Measurements from ENCODE around the gene ADAT1. TPM values are rescaled to one million over a fixed set of nuclear protein-coding genes. Genes with fewer than 3 reads are reported as not detected.

ADAT1 gene
- total RNA-seq, 4 donors from 2014 or later: 14.7 to 44.8 (median 19.0) TPM

DNA sequence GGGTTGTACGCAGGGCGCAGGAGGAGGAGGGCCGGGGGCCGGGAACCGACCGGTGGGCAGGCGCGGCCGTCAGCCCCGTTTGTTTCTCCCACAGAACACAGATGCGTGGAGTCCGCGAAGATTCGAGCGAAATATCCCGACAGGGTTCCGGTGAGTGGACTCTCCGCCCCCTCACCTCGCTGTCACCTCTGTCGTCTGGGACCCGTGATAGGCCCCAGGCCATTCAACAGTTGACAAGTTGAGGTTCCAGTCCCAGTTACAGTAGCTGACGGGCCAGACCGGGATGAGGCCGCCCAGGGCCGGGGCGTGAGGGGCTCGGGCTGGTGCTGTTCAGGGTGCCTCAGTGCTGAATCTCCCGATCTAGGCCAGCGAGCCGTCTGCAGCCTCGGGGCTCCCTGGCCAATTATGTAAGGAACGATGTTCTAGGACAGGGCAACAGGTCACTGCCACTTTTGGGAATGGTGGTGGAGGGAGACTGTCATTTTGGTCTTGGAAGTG, 56.3 kb downstream of the ADAT1 start:
- Histone ChIP-seq H3K36me3 (peaks cover 0 to 31% of the 10 kb centered on the region in 2 donors), H3K9me3 (no peaks in the 10 kb centered on the region), H3K27me3 (no peaks in the 10 kb centered on the region), H3K4me1 (peaks cover 34 to 54% of the 10 kb centered on the region in 2 donors), H3K4me3 (peak overlapping the region; percentile 89 to 98 (median 96)), H3K27ac (peak overlapping the region; percentile 81 to 92 (median 86))
- no peak for DNase-seq
- TF ChIP-seq POLR2A (IDR thresholded peaks at IDR 0.05): no peak
- no peak for TF ChIP-seq CTCF (IDR thresholded peaks at IDR 0.05 in 4 of 5, conservative IDR thresholded peaks at IDR 0.05 in 1 of 5)
- no peak for ATAC-seq
- in situ Hi-C loops (cut with MboI; ENCODE audit: low sequenced_read_pairs in 4 of 4): loop anchor here in 1 of 4 donors (10.0 kb wide), 1 partner anchor 58 kb away; the partner anchor contains the start of gene ADAT1
- intact Hi-C loops (cut with DNase I; ENCODE audit: low total_unique reads): loop anchor here (1.0 to 5.0 kb wide), 4 partner anchors 50 to 105 kb away; partner anchors contain the start of genes ADAT1, KARS1, TERF2IP and TMEM170A

DNA sequence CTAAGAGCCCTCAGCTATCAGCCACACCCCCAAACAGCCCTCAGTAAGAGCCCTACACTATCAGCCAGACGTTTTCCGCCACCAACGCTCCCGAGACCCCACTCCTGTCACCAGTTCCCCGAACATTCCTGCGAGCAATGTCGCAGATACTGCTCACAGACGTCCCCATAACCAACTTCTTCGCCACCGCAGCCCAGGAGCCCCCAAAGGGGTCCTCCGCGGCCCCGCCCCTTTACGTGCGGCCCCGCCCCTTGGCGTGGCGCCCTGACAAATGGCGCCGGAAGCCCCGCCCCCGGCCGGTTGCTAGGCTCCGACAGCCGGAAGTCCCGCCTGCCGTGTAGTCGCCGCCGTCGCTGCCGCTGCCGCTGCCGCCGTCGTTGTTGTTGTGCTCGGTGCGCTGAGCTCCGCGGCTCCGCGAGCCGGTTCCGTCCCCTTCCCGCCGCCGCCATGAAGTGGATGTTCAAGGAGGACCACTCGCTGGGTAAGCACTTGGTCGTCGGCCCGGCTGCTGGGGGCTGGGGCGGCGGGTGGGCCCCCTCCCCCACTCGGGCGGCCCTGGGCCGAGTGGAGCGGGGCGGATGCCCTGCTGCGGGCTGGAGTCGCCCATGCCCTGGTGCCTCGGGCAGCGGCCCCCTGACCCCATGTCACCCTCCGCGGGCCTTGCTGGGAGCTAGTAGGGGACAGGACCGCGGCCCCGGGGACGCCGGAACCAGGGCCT, 56.9 kb downstream of the ADAT1 start, which contains the start of gene GABARAPL2:
Gene GABARAPL2, plus strand, starts transcription at position 340 of the 718 bp plus-strand sequence. Its CDS starts 108 bp downstream, at position 448.
- TF ChIP-seq POLR2A (IDR thresholded peaks at IDR 0.05) (peak; percentile 90 to 91), CTCF (IDR thresholded peaks at IDR 0.05 in 4 of 5, conservative IDR thresholded peaks at IDR 0.05 in 1 of 5) (no peak)
- peaks cover 0 to 29% of the 10 kb centered on the region in 2 donors for H3K36me3 ChIP-seq

DNA sequence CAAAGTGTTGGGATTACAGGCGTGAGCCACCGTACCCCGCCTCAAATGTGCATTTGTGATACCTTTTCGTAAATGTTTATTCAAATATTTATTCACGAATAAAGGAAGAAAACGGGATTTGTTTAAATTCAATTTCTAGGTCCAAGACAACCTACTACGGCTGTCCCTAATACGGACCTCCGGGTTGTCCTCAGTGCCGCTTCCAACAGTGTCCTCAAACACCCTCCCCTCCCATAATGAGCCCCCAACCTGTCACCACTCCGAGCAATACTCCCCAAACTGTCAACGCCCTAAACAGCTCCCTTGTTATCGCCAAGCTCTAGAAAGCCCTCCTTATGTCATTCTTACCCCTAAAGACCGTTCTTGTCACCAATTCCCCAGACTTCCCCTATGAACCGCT, 57.4 kb downstream of the ADAT1 start:
- intact Hi-C loops (cut with DNase I; ENCODE audit: low total_unique reads): loop anchor here (1.0 to 5.0 kb wide), 4 partner anchors 49 to 103 kb away; partner anchors contain the start of genes ADAT1, KARS1, TERF2IP and TMEM170A

More for the DNA sequence above, 56.9 kb downstream of the ADAT1 start, which contains the start of gene GABARAPL2:
- peak within 1 kb of the TSS; percentile 81 to 92 (median 86) for H3K27ac ChIP-seq
- peak; percentile 91 to 95 for ATAC-seq
- in situ Hi-C loops (cut with MboI; ENCODE audit: low sequenced_read_pairs in 4 of 4): loop anchor here in 1 of 4 donors (10.0 kb wide), 1 partner anchor 59 kb away; the partner anchor contains the start of gene ADAT1
- H3K27me3 ChIP-seq: no peaks in the 10 kb centered on the region
- no peaks in the 10 kb centered on the region for H3K9me3 ChIP-seq
- DNase-seq: peak; percentile 51 to 65
- H3K4me3 ChIP-seq: peak within 1 kb of the TSS; percentile 89 to 98 (median 96)
- intact Hi-C loops (cut with DNase I; ENCODE audit: low total_unique reads): loop anchor here (1.0 to 5.0 kb wide), 4 partner anchors 49 to 104 kb away; partner anchors contain the start of genes ADAT1, KARS1, TERF2IP and TMEM170A
- peaks cover 34 to 53% of the 10 kb centered on the region in 2 donors for H3K4me1 ChIP-seq

More for the DNA sequence above, 57.4 kb downstream of the ADAT1 start:
- TF ChIP-seq POLR2A (IDR thresholded peaks at IDR 0.05) (no peak), CTCF (IDR thresholded peaks at IDR 0.05 in 4 of 5, conservative IDR thresholded peaks at IDR 0.05 in 1 of 5) (no peak)
- Histone ChIP-seq H3K9me3 (no peaks in the 10 kb centered on the region), H3K4me3 (peak overlapping the region; percentile 89 to 98 (median 96)), H3K27me3 (no peaks in the 10 kb centered on the region), H3K27ac (peak overlapping the region; percentile 81 to 92 (median 86)), H3K36me3 (peaks cover 0 to 26% of the 10 kb centered on the region in 2 donors), H3K4me1 (peaks cover 32 to 48% of the 10 kb centered on the region in 2 donors)
- ATAC-seq (peak in 1 of 2 donors; percentile 21), DNase-seq (no peak)
- in situ Hi-C loops (cut with MboI; ENCODE audit: low sequenced_read_pairs in 4 of 4): loop anchor here in 1 of 4 donors (10.0 kb wide), 1 partner anchor 59 kb away; the partner anchor contains the start of gene ADAT1
